PC-9 (cell line): Measurements from ENCODE around the gene DHFR.

Experiments
- CTCF ChIP-seq: fragments of 200-600 bp; sonication (generic); conservative IDR thresholded peaks from 2 replicates; pipeline ENCODE4 v1.6.1; 2017; ENCODE audit warnings: mixed run types, antibody characterized with exemption, mild to moderate bottlenecking, moderate library complexity
- EZH2 ChIP-seq: fragments of 200-600 bp; sonication (generic); IDR thresholded peaks from 2 replicates; pipeline ENCODE4 v1.8.0; 2017; ENCODE audit warnings: antibody characterized with exemption, low read depth

- TF ChIP-seq CTCF: no peak
- no peak for TF ChIP-seq EZH2
Measured at GRCh38 chr5:80659106-80659505, 4.3 kb upstream of the DHFR start.
